SK-N-MC (cell line): Measurements from ENCODE around the gene PSMC3.

Experiments used
- EZH2 ChIP-seq: fragments of 200-600 bp; sonication (generic); IDR thresholded peaks from one replicate; pipeline ENCODE4 v1.6.1; 2017; ENCODE audit warnings: antibody characterized with exemption
- FOXP2 ChIP-seq: optimal IDR thresholded peaks from 2 replicates; pipeline ENCODE3; 2011; ENCODE audit warnings: mild to moderate bottlenecking, moderate library complexity; ENCODE audit not compliant: insufficient read depth; ENCODE audit errors: extremely low read length, control extremely low read depth
- POLR2AphosphoS5 ChIP-seq: IDR thresholded peaks from 2 replicates; pipeline ENCODE4 v1.6.1; 2012; ENCODE audit warnings: mild to moderate bottlenecking, low read depth, low read length, borderline replicate concordance

DNA sequence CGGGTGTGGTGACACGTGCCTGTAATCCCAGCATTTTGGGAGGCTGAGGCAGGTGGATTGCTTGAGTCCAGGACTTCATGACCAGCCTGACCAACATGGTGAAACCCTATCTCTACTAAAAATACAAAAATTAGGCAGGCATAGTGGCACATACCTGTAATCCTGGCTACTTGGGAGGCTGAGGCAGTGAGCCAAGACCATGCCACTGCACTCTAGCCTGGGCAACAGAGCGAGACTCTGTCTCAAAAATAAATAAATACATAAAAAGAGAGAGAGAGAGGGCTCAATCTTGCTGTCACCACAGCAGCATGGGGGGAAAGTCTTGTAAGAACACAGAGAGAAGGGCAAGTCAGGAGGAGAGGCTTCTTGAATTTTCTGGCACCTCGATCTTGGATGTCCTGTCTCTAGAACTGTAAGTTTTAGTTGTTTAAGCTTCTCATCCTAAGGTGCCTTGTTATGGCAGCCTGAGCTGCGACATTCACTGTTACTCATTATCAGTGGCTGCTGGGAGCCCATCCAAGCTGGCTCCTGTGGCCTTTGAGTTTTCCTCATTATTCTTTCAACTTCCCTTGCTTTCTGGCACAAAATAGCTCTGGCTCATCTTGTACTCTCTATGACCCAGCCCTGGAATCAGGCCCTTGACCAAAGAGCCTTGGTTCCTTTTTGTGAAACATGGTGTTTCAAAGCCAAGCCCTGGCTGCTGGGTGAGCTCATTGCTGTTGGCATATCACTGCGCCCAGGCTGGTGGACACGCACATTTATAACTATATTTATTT, 8.0 kb upstream of the PSMC3 start:
- no peak for TF ChIP-seq POLR2AphosphoS5
- no peak for TF ChIP-seq EZH2
- no peak for TF ChIP-seq FOXP2
